Measurements from ENCODE around the gene C12orf60.

GRCh38 chr12:14844401-14844800, 40.9 kb downstream of the C12orf60 start:
- TF ChIP-seq POLR2A (IDR thresholded peaks at IDR 0.05) (no peak), CTCF (IDR thresholded peaks at IDR 0.05) (no peak)
